Esophagus muscularis mucosa (tissue), 3 donors: Measurements from ENCODE around the gene MTIF3.

Experiments
- POLR2A ChIP-seq: fragments of 450-650 bp; IDR thresholded peaks from one replicate; pipeline ENCODE4 v1.6.1; 2017; ENCODE audit warnings: antibody characterized with exemption, moderate library complexity, mild to moderate bottlenecking, low read depth
- POLR2AphosphoS5 ChIP-seq, 2 donors: sonication (generic); formaldehyde crosslinking; IDR thresholded peaks; one replicate each; pipeline ENCODE4 v1.6.1; 2017; ENCODE audit warnings: antibody characterized with exemption in 2 of 2
- TF ChIP-seq, protein P1 (sequence below), 3 experiments: fragments of 200-600 bp in 2 of 3; fragments of 450-650 bp in 1 of 3; sonication (generic) in 2 of 3; IDR thresholded peaks; one replicate each; pipeline ENCODE4 v1.5.1; 2017 to 2019; ENCODE audit warnings: antibody characterized with exemption in 3 of 3, mild to moderate bottlenecking in 2 of 3, moderate library complexity in 1 of 3

DNA sequence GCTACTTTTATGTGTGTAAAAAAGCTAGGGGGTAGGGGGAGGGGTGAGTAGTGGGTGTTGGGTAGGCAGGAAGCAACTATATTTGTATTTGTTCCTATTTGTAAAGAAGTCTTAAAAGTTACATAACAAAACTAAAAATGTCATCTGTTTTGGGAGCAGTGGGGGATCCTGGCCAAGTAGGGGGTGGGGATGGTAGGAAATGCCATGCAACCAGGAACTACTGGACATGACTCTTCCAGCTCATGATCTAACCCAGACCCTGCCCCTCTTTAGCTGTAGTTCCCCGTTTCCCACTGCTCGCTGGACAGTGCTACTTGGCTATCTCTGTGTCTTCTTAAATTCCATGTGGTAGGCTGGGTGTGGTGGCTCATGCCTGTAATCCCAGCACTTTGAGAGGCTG, 22.7 kb downstream of the MTIF3 start:
- no peak for TF ChIP-seq POLR2A
- TF ChIP-seq, protein P1, sequence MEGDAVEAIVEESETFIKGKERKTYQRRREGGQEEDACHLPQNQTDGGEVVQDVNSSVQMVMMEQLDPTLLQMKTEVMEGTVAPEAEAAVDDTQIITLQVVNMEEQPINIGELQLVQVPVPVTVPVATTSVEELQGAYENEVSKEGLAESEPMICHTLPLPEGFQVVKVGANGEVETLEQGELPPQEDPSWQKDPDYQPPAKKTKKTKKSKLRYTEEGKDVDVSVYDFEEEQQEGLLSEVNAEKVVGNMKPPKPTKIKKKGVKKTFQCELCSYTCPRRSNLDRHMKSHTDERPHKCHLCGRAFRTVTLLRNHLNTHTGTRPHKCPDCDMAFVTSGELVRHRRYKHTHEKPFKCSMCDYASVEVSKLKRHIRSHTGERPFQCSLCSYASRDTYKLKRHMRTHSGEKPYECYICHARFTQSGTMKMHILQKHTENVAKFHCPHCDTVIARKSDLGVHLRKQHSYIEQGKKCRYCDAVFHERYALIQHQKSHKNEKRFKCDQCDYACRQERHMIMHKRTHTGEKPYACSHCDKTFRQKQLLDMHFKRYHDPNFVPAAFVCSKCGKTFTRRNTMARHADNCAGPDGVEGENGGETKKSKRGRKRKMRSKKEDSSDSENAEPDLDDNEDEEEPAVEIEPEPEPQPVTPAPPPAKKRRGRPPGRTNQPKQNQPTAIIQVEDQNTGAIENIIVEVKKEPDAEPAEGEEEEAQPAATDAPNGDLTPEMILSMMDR (IDR thresholded peaks at IDR 0.05): no peak
- no peak for TF ChIP-seq POLR2AphosphoS5 (IDR thresholded peaks at IDR 0.05)
